ENCODE results near the gene GRB10.

- no peak for TF ChIP-seq POLR2A (IDR thresholded peaks at IDR 0.05; ENCODE audit: low read depth)
- TF ChIP-seq CTCF (IDR thresholded peaks at IDR 0.05), result no peak
- no peak for TF ChIP-seq EP300 (IDR thresholded peaks at IDR 0.05)
- no peak for TF ChIP-seq POLR2AphosphoS5 (IDR thresholded peaks at IDR 0.05)
These were observed 62.4 kb downstream of the GRB10 start for GRCh38 chr7:50720295-50720694.
